ENCODE results near the gene PCDHGB4. TPM values are rescaled to one million over a fixed set of nuclear protein-coding genes. Genes with fewer than 3 reads are reported as not detected.
"Not testable (repeated sequence)": the region's sequence is repeated elsewhere in the genome, so short reads cannot be mapped to it uniquely, and the experiment has no call there.

Gene PCDHGB4
- total RNA-seq, 4 donors from 2014 or later, result 3.8 to 5.5 (median 4.6) TPM

DNA sequence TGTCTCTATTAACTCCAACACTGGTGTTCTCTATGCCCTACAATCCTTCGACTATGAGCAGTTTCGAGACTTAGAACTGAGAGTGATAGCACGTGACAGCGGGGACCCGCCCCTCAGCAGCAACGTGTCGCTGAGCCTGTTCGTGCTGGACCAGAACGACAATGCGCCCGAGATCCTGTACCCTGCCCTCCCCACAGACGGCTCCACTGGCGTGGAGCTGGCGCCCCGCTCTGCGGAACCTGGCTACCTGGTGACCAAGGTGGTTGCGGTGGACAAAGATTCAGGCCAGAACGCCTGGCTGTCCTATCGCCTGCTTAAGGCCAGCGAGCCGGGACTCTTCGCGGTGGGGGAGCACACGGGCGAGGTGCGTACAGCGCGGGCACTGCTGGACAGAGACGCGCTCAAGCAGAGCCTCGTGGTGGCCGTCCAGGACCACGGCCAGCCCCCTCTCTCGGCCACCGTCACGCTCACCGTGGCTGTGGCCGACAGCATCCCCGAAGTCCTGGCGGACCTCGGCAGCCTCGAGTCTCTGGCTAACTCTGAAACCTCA is 35.3 kb downstream of the PCDHGB4 start:
- H3K9me3 ChIP-seq, result peaks cover 38 to 100% (median 100%) of the 10 kb centered on the region in 4 donors
- intact Hi-C loops (cut with DNase I), result no loop called here

GRCh38 chr5:141427783-141428426 is 40.4 kb downstream of the PCDHGB4 start:
- H3K36me3 ChIP-seq, result peaks cover 0 to 15% (median 6%) of the 10 kb centered on the region in 4 donors
- no peaks in the 10 kb centered on the region for H3K4me1 ChIP-seq
- H3K4me3 ChIP-seq, result no peak overlapping the region
- peaks cover 38 to 100% (median 98%) of the 10 kb centered on the region in 4 donors for H3K9me3 ChIP-seq
- TF ChIP-seq, protein P1, sequence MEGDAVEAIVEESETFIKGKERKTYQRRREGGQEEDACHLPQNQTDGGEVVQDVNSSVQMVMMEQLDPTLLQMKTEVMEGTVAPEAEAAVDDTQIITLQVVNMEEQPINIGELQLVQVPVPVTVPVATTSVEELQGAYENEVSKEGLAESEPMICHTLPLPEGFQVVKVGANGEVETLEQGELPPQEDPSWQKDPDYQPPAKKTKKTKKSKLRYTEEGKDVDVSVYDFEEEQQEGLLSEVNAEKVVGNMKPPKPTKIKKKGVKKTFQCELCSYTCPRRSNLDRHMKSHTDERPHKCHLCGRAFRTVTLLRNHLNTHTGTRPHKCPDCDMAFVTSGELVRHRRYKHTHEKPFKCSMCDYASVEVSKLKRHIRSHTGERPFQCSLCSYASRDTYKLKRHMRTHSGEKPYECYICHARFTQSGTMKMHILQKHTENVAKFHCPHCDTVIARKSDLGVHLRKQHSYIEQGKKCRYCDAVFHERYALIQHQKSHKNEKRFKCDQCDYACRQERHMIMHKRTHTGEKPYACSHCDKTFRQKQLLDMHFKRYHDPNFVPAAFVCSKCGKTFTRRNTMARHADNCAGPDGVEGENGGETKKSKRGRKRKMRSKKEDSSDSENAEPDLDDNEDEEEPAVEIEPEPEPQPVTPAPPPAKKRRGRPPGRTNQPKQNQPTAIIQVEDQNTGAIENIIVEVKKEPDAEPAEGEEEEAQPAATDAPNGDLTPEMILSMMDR (IDR thresholded peaks at IDR 0.05), result no peak
- TF ChIP-seq EP300 (IDR thresholded peaks at IDR 0.05) (no peak), POLR2A (IDR thresholded peaks at IDR 0.05; ENCODE audit: low read depth) (no peak), POLR2AphosphoS5 (IDR thresholded peaks at IDR 0.05) (no peak)
- no peaks in the 10 kb centered on the region for H3K27me3 ChIP-seq
- 41% methylated on average over 48 of the region's 53 CpGs for WGBS
- no peak overlapping the region for H3K27ac ChIP-seq (replicated peaks in 1 of 4)
- intact Hi-C loops (cut with DNase I), result no loop called here
- no peak for DNase-seq (ENCODE audit: extremely low spot score)

More for the DNA sequence above, 35.3 kb downstream of the PCDHGB4 start:
- H3K27ac ChIP-seq (replicated peaks in 1 of 4), result no peak overlapping the region
- TF ChIP-seq POLR2AphosphoS5 (IDR thresholded peaks at IDR 0.05) (no peak), POLR2A (IDR thresholded peaks at IDR 0.05; ENCODE audit: low read depth) (no peak), EP300 (IDR thresholded peaks at IDR 0.05) (no peak)
- TF ChIP-seq, protein P1 (IDR thresholded peaks at IDR 0.05), result no peak
- peaks cover 4 to 23% (median 11%) of the 10 kb centered on the region in 4 donors for H3K36me3 ChIP-seq
- no peaks in the 10 kb centered on the region for H3K27me3 ChIP-seq
- 18% methylated on average over 12 of the region's 42 CpGs for WGBS
- H3K4me3 ChIP-seq, result no peak overlapping the region
- no peak for DNase-seq (ENCODE audit: extremely low spot score)
- H3K4me1 ChIP-seq, result peaks cover 0 to 12% (median 5%) of the 10 kb centered on the region in 4 donors

DNA sequence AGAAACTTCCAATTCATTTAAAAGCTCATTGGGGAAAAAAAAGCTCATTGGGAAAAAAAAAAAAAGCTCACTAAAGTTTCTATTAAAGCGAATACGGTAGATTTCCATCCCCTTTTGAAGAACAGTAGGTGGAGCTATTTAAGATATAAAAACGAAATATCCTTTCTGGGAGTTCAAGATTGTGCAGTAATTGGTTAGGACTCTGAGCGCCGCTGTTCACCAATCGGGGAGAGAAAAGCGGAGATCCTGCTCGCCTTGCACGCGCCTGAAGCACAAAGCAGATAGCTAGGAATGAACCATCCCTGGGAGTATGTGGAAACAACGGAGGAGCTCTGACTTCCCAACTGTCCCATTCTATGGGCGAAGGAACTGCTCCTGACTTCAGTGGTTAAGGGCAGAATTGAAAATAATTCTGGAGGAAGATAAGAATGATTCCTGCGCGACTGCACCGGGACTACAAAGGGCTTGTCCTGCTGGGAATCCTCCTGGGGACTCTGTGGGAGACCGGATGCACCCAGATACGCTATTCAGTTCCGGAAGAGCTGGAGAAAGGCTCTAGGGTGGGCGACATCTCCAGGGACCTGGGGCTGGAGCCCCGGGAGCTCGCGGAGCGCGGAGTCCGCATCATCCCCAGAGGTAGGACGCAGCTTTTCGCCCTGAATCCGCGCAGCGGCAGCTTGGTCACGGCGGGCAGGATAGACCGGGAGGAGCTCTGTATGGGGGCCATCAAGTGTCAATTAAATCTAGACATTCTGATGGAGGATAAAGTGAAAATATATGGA is 43.0 kb downstream of the PCDHGB4 start, which contains the start of gene PCDHGA12:
Gene PCDHGA12 (plus strand): TSS at position 176 of the 782 bp plus-strand sequence. CDS start 253 bp downstream, at position 429.
- intact Hi-C loops (cut with DNase I), result no loop called here
- Histone ChIP-seq H3K9me3 (peaks cover 32 to 100% (median 97%) of the 10 kb centered on the region in 4 donors), H3K36me3 (peaks cover 0 to 15% (median 6%) of the 10 kb centered on the region in 4 donors), H3K27ac (replicated peaks in 1 of 4) (peak within 1 kb of the TSS in 2 of 4 donors; percentile 20 to 31), H3K4me3 (peak within 1 kb of the TSS; percentile 38 to 47 (median 41)), H3K27me3 (no peaks in the 10 kb centered on the region), H3K4me1 (no peaks in the 10 kb centered on the region)
- no peak for DNase-seq (ENCODE audit: extremely low spot score)
- 21% methylated on average over 29 of the region's 33 CpGs for WGBS
- TF ChIP-seq POLR2A (IDR thresholded peaks at IDR 0.05; ENCODE audit: low read depth), result no peak
- TF ChIP-seq, protein P1 (IDR thresholded peaks at IDR 0.05), result peak in 2 of 3 experiments; percentile 41 to 42

DNA sequence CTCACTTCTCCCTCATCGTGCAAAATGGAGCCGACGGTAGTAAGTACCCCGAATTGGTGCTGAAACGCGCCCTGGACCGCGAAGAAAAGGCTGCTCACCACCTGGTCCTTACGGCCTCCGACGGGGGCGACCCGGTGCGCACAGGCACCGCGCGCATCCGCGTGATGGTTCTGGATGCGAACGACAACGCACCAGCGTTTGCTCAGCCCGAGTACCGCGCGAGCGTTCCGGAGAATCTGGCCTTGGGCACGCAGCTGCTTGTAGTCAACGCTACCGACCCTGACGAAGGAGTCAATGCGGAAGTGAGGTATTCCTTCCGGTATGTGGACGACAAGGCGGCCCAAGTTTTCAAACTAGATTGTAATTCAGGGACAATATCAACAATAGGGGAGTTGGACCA is 43.8 kb downstream of the PCDHGB4 start:
- peak overlapping the region; percentile 38 to 47 (median 41) for H3K4me3 ChIP-seq
- intact Hi-C loops (cut with DNase I), result no loop called here
- no peak for DNase-seq (ENCODE audit: extremely low spot score)
- no peak overlapping the region for H3K27ac ChIP-seq (replicated peaks in 1 of 4)
- peaks cover 24 to 100% (median 97%) of the 10 kb centered on the region in 4 donors for H3K9me3 ChIP-seq
- TF ChIP-seq POLR2A (IDR thresholded peaks at IDR 0.05; ENCODE audit: low read depth), result no peak
- TF ChIP-seq, protein P1 (IDR thresholded peaks at IDR 0.05), result no peak
- no peak for TF ChIP-seq POLR2AphosphoS5 (IDR thresholded peaks at IDR 0.05)
- TF ChIP-seq EP300 (IDR thresholded peaks at IDR 0.05), result no peak
- no peaks in the 10 kb centered on the region for H3K4me1 ChIP-seq
- WGBS, result 23% methylated on average over 36 of the region's 37 CpGs
- H3K36me3 ChIP-seq, result peaks cover 0 to 15% (median 3%) of the 10 kb centered on the region in 4 donors
- H3K27me3 ChIP-seq, result no peaks in the 10 kb centered on the region

DNA sequence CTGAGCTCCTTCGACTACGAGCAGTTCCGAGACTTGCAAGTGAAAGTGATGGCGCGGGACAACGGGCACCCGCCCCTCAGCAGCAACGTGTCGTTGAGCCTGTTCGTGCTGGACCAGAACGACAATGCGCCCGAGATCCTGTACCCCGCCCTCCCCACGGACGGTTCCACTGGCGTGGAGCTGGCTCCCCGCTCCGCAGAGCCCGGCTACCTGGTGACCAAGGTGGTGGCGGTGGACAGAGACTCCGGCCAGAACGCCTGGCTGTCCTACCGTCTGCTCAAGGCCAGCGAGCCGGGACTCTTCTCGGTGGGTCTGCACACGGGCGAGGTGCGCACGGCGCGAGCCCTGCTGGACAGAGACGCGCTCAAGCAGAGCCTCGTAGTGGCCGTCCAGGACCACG is 44.8 kb downstream of the PCDHGB4 start:
- H3K27ac ChIP-seq (replicated peaks in 1 of 4); intact Hi-C loops (cut with DNase I); DNase-seq (ENCODE audit: extremely low spot score); H3K36me3 ChIP-seq; H3K4me3 ChIP-seq; H3K27me3 ChIP-seq; H3K4me1 ChIP-seq: not testable (repeated sequence)
- WGBS, result no CpG with 5 or more reads among the region's 38 CpGs
- peaks cover 24 to 100% (median 97%) of the 10 kb centered on the region in 4 donors for H3K9me3 ChIP-seq

DNA sequence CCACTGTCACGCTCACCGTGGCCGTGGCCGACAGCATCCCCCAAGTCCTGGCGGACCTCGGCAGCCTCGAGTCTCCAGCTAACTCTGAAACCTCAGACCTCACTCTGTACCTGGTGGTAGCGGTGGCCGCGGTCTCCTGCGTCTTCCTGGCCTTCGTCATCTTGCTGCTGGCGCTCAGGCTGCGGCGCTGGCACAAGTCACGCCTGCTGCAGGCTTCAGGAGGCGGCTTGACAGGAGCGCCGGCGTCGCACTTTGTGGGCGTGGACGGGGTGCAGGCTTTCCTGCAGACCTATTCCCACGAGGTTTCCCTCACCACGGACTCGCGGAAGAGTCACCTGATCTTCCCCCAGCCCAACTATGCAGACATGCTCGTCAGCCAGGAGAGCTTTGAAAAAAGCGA is 45.2 kb downstream of the PCDHGB4 start:
- H3K36me3 ChIP-seq; H3K27ac ChIP-seq (replicated peaks in 1 of 4); H3K4me1 ChIP-seq; intact Hi-C loops (cut with DNase I); H3K4me3 ChIP-seq; DNase-seq (ENCODE audit: extremely low spot score); H3K27me3 ChIP-seq: not testable (repeated sequence)
- WGBS, result 25% methylated on average over 8 of the region's 29 CpGs
- H3K9me3 ChIP-seq, result peaks cover 20 to 100% (median 96%) of the 10 kb centered on the region in 4 donors

Data from esophagus muscularis mucosa (tissue), 4 donors.